Nephron progenitor cell (in vitro differentiated cells): ENCODE results near the gene PI4K2B.

Experiments used
- DNase-seq: peaks from one replicate; pipeline ENCODE4 v3.0.0; 2021
- H3K27ac Mint-ChIP-seq: 2 replicates; pipeline ENCODE4 v1.8.0; 2021; ENCODE audit warnings: mild to moderate bottlenecking, moderate library complexity, mixed read lengths
- H3K27me3 Mint-ChIP-seq: 2 replicates; pipeline ENCODE4 v1.8.0; 2021; ENCODE audit warnings: mild to moderate bottlenecking, low read depth, mixed read lengths; ENCODE audit not compliant: poor library complexity
- H3K36me3 Mint-ChIP-seq: 2 replicates; pipeline ENCODE4 v1.8.0; 2021; ENCODE audit warnings: low read depth, mixed read lengths
- H3K4me1 Mint-ChIP-seq: 2 replicates; pipeline ENCODE4 v1.8.0; 2021; ENCODE audit warnings: mixed read lengths
- H3K4me3 Mint-ChIP-seq: 2 replicates; pipeline ENCODE4 v1.8.0; 2021; ENCODE audit warnings: mild to moderate bottlenecking, moderate library complexity, mixed read lengths
- H3K9me3 Mint-ChIP-seq: 2 replicates; pipeline ENCODE4 v1.8.0; 2021; ENCODE audit warnings: mild to moderate bottlenecking, moderate library complexity, mixed read lengths
- CTCF ChIP-seq: fragments of 200-600 bp; sonication (generic); IDR thresholded peaks from 2 replicates; pipeline ENCODE4 v1.5.0; 2021; ENCODE audit warnings: antibody characterized with exemption

The PI4K2B gene

GRCh38 chr4:25233737-25234389 lies at the start of gene PI4K2B:
Gene PI4K2B (plus strand): TSS chr4:25234033. CDS start chr4:25234164, 131 bp downstream.
- no peak within 1 kb of the TSS for H3K27ac Mint-ChIP-seq

GRCh38 chr4:25184056-25184455 lies 49.8 kb upstream of the PI4K2B start:
- H3K9me3 Mint-ChIP-seq, result no peaks in the 10 kb centered on the region
- TF ChIP-seq CTCF, result no peak
- DNase-seq, result no peak

More at GRCh38 chr4:25233737-25234389, at the start of gene PI4K2B:
- DNase-seq, result peak; percentile 85
- peaks cover 78% of the 10 kb centered on the region for H3K9me3 Mint-ChIP-seq
- TF ChIP-seq CTCF, result no peak
- H3K27me3 Mint-ChIP-seq, result peaks cover 14% of the 10 kb centered on the region
- H3K36me3 Mint-ChIP-seq, result peaks cover 47% of the 10 kb centered on the region
- H3K4me3 Mint-ChIP-seq, result peak within 1 kb of the TSS; percentile 89
- peaks cover 15% of the 10 kb centered on the region for H3K4me1 Mint-ChIP-seq

GRCh38 chr4:25190407-25190806 lies 43.4 kb upstream of the PI4K2B start:
- no peak overlapping the region for H3K27ac Mint-ChIP-seq
- H3K9me3 Mint-ChIP-seq, result no peaks in the 10 kb centered on the region
- no peaks in the 10 kb centered on the region for H3K36me3 Mint-ChIP-seq
- no peaks in the 10 kb centered on the region for H3K4me1 Mint-ChIP-seq
- no peak for TF ChIP-seq CTCF
- no peak overlapping the region for H3K4me3 Mint-ChIP-seq
- peaks cover 12% of the 10 kb centered on the region for H3K27me3 Mint-ChIP-seq
- no peak for DNase-seq

More at GRCh38 chr4:25184056-25184455, 49.8 kb upstream of the PI4K2B start:
- Mint-ChIP-seq H3K27ac (no peak overlapping the region), H3K36me3 (no peaks in the 10 kb centered on the region), H3K27me3 (peaks cover 33% of the 10 kb centered on the region), H3K4me1 (peaks cover 30% of the 10 kb centered on the region), H3K4me3 (no peak overlapping the region)

GRCh38 chr4:25198713-25199112 lies 35.1 kb upstream of the PI4K2B start:
- no peak overlapping the region for H3K27ac Mint-ChIP-seq
- H3K4me1 Mint-ChIP-seq, result no peaks in the 10 kb centered on the region
- no peak overlapping the region for H3K4me3 Mint-ChIP-seq
- no peak for TF ChIP-seq CTCF
- peaks cover 21% of the 10 kb centered on the region for H3K9me3 Mint-ChIP-seq
- DNase-seq, result no peak
- peaks cover 11% of the 10 kb centered on the region for H3K36me3 Mint-ChIP-seq
- H3K27me3 Mint-ChIP-seq, result no peaks in the 10 kb centered on the region

GRCh38 chr4:25207997-25208396 lies 25.8 kb upstream of the PI4K2B start:
- Mint-ChIP-seq H3K36me3 (no peaks in the 10 kb centered on the region), H3K27me3 (no peaks in the 10 kb centered on the region), H3K4me3 (no peak overlapping the region), H3K4me1 (no peaks in the 10 kb centered on the region), H3K27ac (no peak overlapping the region), H3K9me3 (peaks cover 26% of the 10 kb centered on the region)
- no peak for DNase-seq
- TF ChIP-seq CTCF, result no peak

- Mint-ChIP-seq H3K9me3 (peaks cover 30% of the 10 kb centered on the region), H3K4me1 (no peaks in the 10 kb centered on the region), H3K36me3 (no peaks in the 10 kb centered on the region), H3K27ac (no peak overlapping the region), H3K4me3 (no peak overlapping the region), H3K27me3 (no peaks in the 10 kb centered on the region)
- TF ChIP-seq CTCF, result no peak
- no peak for DNase-seq
Observed at GRCh38 chr4:25209702-25210101, 24.1 kb upstream of the PI4K2B start.
